K562 (cell line): Measurements from ENCODE around the gene SYNGR1. TPM values are rescaled to one million over a fixed set of nuclear protein-coding genes. Genes with fewer than 3 reads are reported as not detected.

Source experiments
- ATAC-seq: fragments of 200-7000 bp; cut with Tn5 transposase; 3 replicates; pipeline ENCODE4 v1.9.1; 2020; ENCODE audit warnings: moderate library complexity
- BruUV-seq: library from RNA; stranded (reverse); fragments of 400-500 nt; replicated peaks from 2 replicates; lab custom pipeline; 2021; lab: Mats Ljungman, UMichigan
- CTCF ChIA-PET: fragments of 300-600 bp; formaldehyde crosslinking; extraction: SDS; loops from one replicate; lab custom pipeline; 2021; ENCODE audit warnings: low intra/inter-chr PET ratio; lab: Yijun Ruan, JAX
- POLR2A ChIA-PET: fragments of 300-600, 350-650 bp; sonication (Branson Sonifier 250); formaldehyde crosslinking; extraction: SDS; loops from one replicate; lab custom pipeline; 2021; ENCODE audit warnings: antibody characterized with exemption, inconsistent platforms; lab: Yijun Ruan, JAX
- DNase-seq, 4 experiments: peaks; one replicate each; pipeline versions ENCODE4 v3.0.0 to v3.0.0-alpha.2; 2011 to 2018; ENCODE audit warnings: low spot score in 3 of 4, mixed read lengths in 3 of 4; ENCODE audit errors: extremely low read depth in 1 of 4
- FAIRE-seq: peaks from 2 replicates; lab custom pipeline; 2011; peaks lifted over from hg19 to GRCh38; lab: Jason Lieb, UNC
- H2AFZ ChIP-seq: 2 replicates; pipeline ENCODE4 v1.6.0; 2011; ENCODE audit warnings: low read depth, low read length, control low read depth, inconsistent platforms
- H3K27ac ChIP-seq: fragments of 200-600 bp; 3 replicates; pipeline ENCODE4 v1.8.0; 2011; ENCODE audit warnings: low read depth, mild to moderate bottlenecking, control low read depth, inconsistent platforms, low read length, moderate library complexity, mixed read lengths; ENCODE audit errors: extremely low read depth
- H3K27me3 ChIP-seq, 2 experiments: fragments of 300-600 bp in 1 of 2; 2 replicates in 1 of 2; 3 replicates in 1 of 2; pipeline versions ENCODE4 v1.6.0 to v1.8.0; 2011; ENCODE audit warnings: inconsistent platforms in 2 of 2, low read length in 2 of 2, mild to moderate bottlenecking in 1 of 2, mixed read lengths in 1 of 2, moderate library complexity in 1 of 2; ENCODE audit not compliant: control insufficient read depth in 2 of 2, insufficient read depth in 2 of 2
- H3K36me3 ChIP-seq: fragments of 300-600 bp; 3 replicates; pipeline ENCODE4 v1.8.0; 2011; ENCODE audit warnings: mild to moderate bottlenecking, low read length, inconsistent platforms; ENCODE audit not compliant: control insufficient read depth, insufficient read depth
- H3K4me1 ChIP-seq, 2 experiments: fragments of 200-600 bp in 1 of 2; replicated peaks in 1 of 2; 2 replicates in 1 of 2; 3 replicates in 1 of 2; pipeline versions ENCODE4 v1.5.1 to v1.8.0; 2011; ENCODE audit warnings: inconsistent platforms in 2 of 2, low read length in 2 of 2, mild to moderate bottlenecking in 1 of 2, mixed read lengths in 1 of 2, moderate library complexity in 1 of 2; ENCODE audit not compliant: control insufficient read depth in 2 of 2, insufficient read depth in 2 of 2
- H3K4me2 ChIP-seq: 2 replicates; pipeline ENCODE4 v1.6.1; 2011; ENCODE audit warnings: low read length, control low read depth, inconsistent platforms, mixed read lengths; ENCODE audit not compliant: insufficient read depth
- H3K4me3 ChIP-seq: fragments of 200-600 bp; sonication (generic), shearing (Covaris generic); 2 replicates; pipeline ENCODE4 v1.5.1; 2016; ENCODE audit warnings: control low read depth, inconsistent platforms
- H3K79me2 ChIP-seq: fragments of 200-600 bp; 3 replicates; pipeline ENCODE4 v1.8.0; 2011; ENCODE audit warnings: low read length, inconsistent platforms; ENCODE audit not compliant: control insufficient read depth, insufficient read depth
- H3K9ac ChIP-seq, 2 experiments: 2 replicates each; pipeline versions ENCODE4 v1.6.0 to v1.6.1; 2011; ENCODE audit warnings: low read depth in 2 of 2, low read length in 2 of 2, control low read depth in 1 of 2, inconsistent platforms in 1 of 2, mild to moderate bottlenecking in 1 of 2, mixed read lengths in 1 of 2; ENCODE audit not compliant: insufficient read depth in 1 of 2
- H3K9me1 ChIP-seq: one replicate; pipeline ENCODE4 v1.6.0; 2011; ENCODE audit warnings: inconsistent platforms, mild to moderate bottlenecking, low read length, moderate library complexity; ENCODE audit not compliant: control insufficient read depth, insufficient read depth
- H3K9me3 ChIP-seq: replicated peaks from 2 replicates; pipeline ENCODE4 v1.5.1; 2011; ENCODE audit warnings: low read depth, low read length, inconsistent platforms; ENCODE audit not compliant: control insufficient read depth, insufficient read depth
- H4K20me1 ChIP-seq: replicated peaks from 2 replicates; pipeline ENCODE4 v1.6.1; 2011; ENCODE audit warnings: low read length, inconsistent platforms, mixed read lengths; ENCODE audit not compliant: control insufficient read depth, insufficient read depth
- BMI1 ChIP-seq: fragments of 150-350 bp; IDR thresholded peaks from 2 replicates; pipeline ENCODE4 v1.6.1; 2014; ENCODE audit warnings: low read length
- BRD9 ChIP-seq: fragments of 450-650 bp; IDR thresholded peaks from 2 replicates; pipeline ENCODE4 v1.6.1; 2018; ENCODE audit warnings: low read depth; ENCODE audit not compliant: partially characterized antibody
- CBFB ChIP-seq: sonication (generic); formaldehyde crosslinking; IDR thresholded peaks from 2 replicates; pipeline ENCODE4 v1.4.0; 2020; ENCODE audit warnings: mild to moderate bottlenecking, missing genetic modification reagents
- DACH1 ChIP-seq: fragments of 450-650 bp; IDR thresholded peaks from 2 replicates; pipeline ENCODE4 v1.6.1; 2018; ENCODE audit not compliant: partially characterized antibody
- DNMT1 ChIP-seq: fragments of 450-650 bp; IDR thresholded peaks from 2 replicates; pipeline ENCODE4 v1.6.1; 2016; ENCODE audit warnings: antibody characterized with exemption, mild to moderate bottlenecking
- IRF9 ChIP-seq: fragments of 450-650 bp; IDR thresholded peaks from 2 replicates; pipeline ENCODE4 v1.6.1; 2016; ENCODE audit warnings: missing biosample characterization, missing genetic modification characterization
- JUNB ChIP-seq: fragments of 450-650 bp; formaldehyde crosslinking; conservative IDR thresholded peaks from 2 replicates; pipeline ENCODE4 v1.4.0; 2020; ENCODE audit warnings: mild to moderate bottlenecking
- NR1H2 ChIP-seq: sonication (generic); formaldehyde crosslinking; IDR thresholded peaks from 2 replicates; pipeline ENCODE4 v1.4.0; 2020; ENCODE audit warnings: mild to moderate bottlenecking, missing genetic modification reagents
- SAFB ChIP-seq: fragments of 200-400 bp; formaldehyde crosslinking; IDR thresholded peaks from 2 replicates; pipeline ENCODE4 v1.6.1; 2017; ENCODE audit warnings: low read depth, low read length, borderline replicate concordance
- SIX5 ChIP-seq, 2 experiments: IDR thresholded peaks; 2 replicates each; pipeline ENCODE4 v1.6.1; 2011; ENCODE audit warnings: low read length in 2 of 2, borderline replicate concordance in 1 of 2, low read depth in 1 of 2, mild to moderate bottlenecking in 1 of 2, moderate library complexity in 1 of 2; ENCODE audit not compliant: insufficient read depth in 1 of 2
- ZNF217 ChIP-seq: sonication (generic); formaldehyde crosslinking; IDR thresholded peaks from 2 replicates; pipeline ENCODE4 v1.8.0; 2022; ENCODE audit warnings: mild to moderate bottlenecking, missing genetic modification reagents
- WGBS: fragments of 100-300 bp; shearing (Covaris generic); methylation state at CpG from one replicate; pipeline ENCODE4 v1.1.6; 2016; ENCODE audit warnings: low coverage, mixed read lengths; ENCODE audit not compliant: insufficient coverage; ENCODE audit errors: missing lambda C conversion rate; 5-methylcytosine and 5-hydroxymethylcytosine counted together
- in situ Hi-C: fragments of 300-500 bp; cut with MboI; formaldehyde crosslinking; loops from 4 replicates; pipeline ENCODE4 v1.15.0; 2018; ENCODE audit warnings: inconsistent platforms, mixed read lengths
- intact Hi-C: fragments of 100-400 bp; cut with micrococcal nuclease; formaldehyde crosslinking; loops from 2 replicates; pipeline ENCODE4 v1.14.2; 2022
- polyA plus RNA-seq, 8 experiments: library from polyadenylated mRNA; depleted of rRNA in 4 of 8; stranded (reverse) in 5 of 8; unstranded in 3 of 8; fragments of >200 nt; fragmentation: Nextera tagmentation in 2 of 8; fragmentation: Illumina TruSeq in 1 of 8; extraction: Ambion mirVana in 2 of 8; extraction: Trizol in 1 of 8; gene quantifications; 2 replicates each; pipeline versions ENCODE4 v1.2.1 to v1.2.3, GENCODE V29; 2011 to 2014; ENCODE audit warnings: inconsistent platforms in 1 of 8, missing spikeins in 1 of 8
- total RNA-seq, 7 experiments: library from RNA; depleted of rRNA in 6 of 7; stranded (reverse); fragments of >200 nt in 6 of 7; fragmentation: Illumina TruSeq in 2 of 7; extraction: Trizol in 2 of 7; gene quantifications; 2 replicates each; pipeline versions ENCODE4 v1.2.1 to v1.2.3, GENCODE V29; 2011 to 2021; ENCODE audit warnings: low replicate concordance in 1 of 7
- TF ChIP-seq, protein P1 (sequence below): fragments of 450-650 bp; IDR thresholded peaks from 2 replicates; pipeline ENCODE4 v1.6.1; 2016; ENCODE audit warnings: borderline replicate concordance
- TF ChIP-seq, protein P2 (sequence below): fragments of 450-650 bp; IDR thresholded peaks from 2 replicates; pipeline ENCODE4 v1.6.1; 2017; ENCODE audit warnings: mild to moderate bottlenecking, moderate library complexity
- TF ChIP-seq, protein P3 (sequence below): fragments of 250-450 bp; sonication (Bioruptor Pico); IDR thresholded peaks from 2 replicates; pipeline ENCODE4 v1.4.0; 2020; ENCODE audit warnings: borderline replicate concordance

SYNGR1 gene
- total and polyA plus RNA-seq, 9 of the 15 experiments (the other 6 are each of a cell fraction or from before 2014, with no cell fraction given), result 1.8 to 15.9 (median 5.5) TPM

DNA sequence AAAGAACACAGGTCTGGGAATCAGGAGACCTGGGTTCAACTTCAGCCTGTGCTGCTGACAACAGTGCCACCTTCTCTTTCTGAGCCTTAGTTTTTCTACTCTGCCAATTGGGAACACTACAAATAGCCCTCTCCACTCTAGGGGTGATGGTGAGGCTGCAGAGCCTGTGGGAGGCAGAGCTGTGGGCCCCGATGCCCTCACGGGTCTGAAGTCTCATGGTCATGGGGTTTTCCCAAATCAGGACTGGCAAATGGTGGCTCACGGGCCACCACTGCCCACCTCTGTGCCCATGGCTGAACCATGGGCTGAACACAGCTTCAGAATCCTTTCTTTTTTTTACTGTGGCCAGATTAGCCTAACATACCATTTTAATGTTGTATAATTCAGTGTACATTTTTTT is 19.8 kb downstream of the SYNGR1 start:
- Histone ChIP-seq H3K9me3 (no peaks in the 10 kb centered on the region; the same call in 1 of the 2 replicates), H3K9me1 (no peaks in the 10 kb centered on the region), H2AFZ (no peak overlapping the region), H3K4me1 (peaks cover 0 to 14% of the 10 kb centered on the region in 2 experiments; a peak in 3 of 5 replicates), H4K20me1 (no peaks in the 10 kb centered on the region), H3K4me3 (no peak overlapping the region), H3K27ac (no peak overlapping the region), H3K36me3 (no peaks in the 10 kb centered on the region), H3K4me2 (no peak overlapping the region), H3K9ac (no peak overlapping the region), H3K27me3 (no peaks in the 10 kb centered on the region), H3K79me2 (no peaks in the 10 kb centered on the region)
- ATAC-seq (no peak), FAIRE-seq (no peak), DNase-seq (no peak)
- TF ChIP-seq ZNF217 (no peak), CBFB (no peak), IRF9 (no peak), BMI1 (no peak), DACH1 (no peak), BRD9 (no peak), DNMT1 (no peak), SAFB (no peak), NR1H2 (CRISPR knock-in tag) (no peak), JUNB (no peak), SIX5 (IDR thresholded peaks at IDR 0.05; ENCODE audit: borderline replicate concordance in 1 of 2, insufficient read depth in 1 of 2, low read depth in 1 of 2, low read length in 2 of 2) (no peak)
- TF ChIP-seq, protein P1, sequence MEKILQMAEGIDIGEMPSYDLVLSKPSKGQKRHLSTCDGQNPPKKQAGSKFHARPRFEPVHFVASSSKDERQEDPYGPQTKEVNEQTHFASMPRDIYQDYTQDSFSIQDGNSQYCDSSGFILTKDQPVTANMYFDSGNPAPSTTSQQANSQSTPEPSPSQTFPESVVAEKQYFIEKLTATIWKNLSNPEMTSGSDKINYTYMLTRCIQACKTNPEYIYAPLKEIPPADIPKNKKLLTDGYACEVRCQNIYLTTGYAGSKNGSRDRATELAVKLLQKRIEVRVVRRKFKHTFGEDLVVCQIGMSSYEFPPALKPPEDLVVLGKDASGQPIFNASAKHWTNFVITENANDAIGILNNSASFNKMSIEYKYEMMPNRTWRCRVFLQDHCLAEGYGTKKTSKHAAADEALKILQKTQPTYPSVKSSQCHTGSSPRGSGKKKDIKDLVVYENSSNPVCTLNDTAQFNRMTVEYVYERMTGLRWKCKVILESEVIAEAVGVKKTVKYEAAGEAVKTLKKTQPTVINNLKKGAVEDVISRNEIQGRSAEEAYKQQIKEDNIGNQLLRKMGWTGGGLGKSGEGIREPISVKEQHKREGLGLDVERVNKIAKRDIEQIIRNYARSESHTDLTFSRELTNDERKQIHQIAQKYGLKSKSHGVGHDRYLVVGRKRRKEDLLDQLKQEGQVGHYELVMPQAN, result no peak
- TF ChIP-seq, protein P2, sequence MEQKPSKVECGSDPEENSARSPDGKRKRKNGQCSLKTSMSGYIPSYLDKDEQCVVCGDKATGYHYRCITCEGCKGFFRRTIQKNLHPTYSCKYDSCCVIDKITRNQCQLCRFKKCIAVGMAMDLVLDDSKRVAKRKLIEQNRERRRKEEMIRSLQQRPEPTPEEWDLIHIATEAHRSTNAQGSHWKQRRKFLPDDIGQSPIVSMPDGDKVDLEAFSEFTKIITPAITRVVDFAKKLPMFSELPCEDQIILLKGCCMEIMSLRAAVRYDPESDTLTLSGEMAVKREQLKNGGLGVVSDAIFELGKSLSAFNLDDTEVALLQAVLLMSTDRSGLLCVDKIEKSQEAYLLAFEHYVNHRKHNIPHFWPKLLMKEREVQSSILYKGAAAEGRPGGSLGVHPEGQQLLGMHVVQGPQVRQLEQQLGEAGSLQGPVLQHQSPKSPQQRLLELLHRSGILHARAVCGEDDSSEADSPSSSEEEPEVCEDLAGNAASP, result no peak
- TF ChIP-seq, protein P3, sequence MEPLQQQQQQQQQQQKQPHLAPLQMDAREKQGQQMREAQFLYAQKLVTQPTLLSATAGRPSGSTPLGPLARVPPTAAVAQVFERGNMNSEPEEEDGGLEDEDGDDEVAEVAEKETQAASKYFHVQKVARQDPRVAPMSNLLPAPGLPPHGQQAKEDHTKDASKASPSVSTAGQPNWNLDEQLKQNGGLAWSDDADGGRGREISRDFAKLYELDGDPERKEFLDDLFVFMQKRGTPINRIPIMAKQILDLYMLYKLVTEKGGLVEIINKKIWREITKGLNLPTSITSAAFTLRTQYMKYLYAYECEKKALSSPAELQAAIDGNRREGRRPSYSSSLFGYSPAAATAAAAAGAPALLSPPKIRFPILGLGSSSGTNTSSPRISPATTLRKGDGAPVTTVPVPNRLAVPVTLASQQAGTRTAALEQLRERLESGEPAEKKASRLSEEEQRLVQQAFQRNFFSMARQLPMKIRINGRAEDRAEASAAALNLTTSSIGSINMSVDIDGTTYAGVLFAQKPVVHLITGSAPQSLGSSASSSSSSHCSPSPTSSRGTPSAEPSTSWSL (CRISPR knock-in tag), result no peak
- ChIA-PET CTCF (no interaction called here), POLR2A (interaction anchor here (0.6 to 1.2 kb wide), 3 partner anchors 10 to 153 kb away, joined by 3 to 4 read pairs (median 3); no protein-coding TSS in a partner anchor)
- BruUV-seq, result no TSS peak
- 62% methylated on average over 3 of the region's 3 CpGs for WGBS
- in situ Hi-C loops (no loop called here), intact Hi-C loops (no loop called here)
